ENCODE measurements around the gene KCTD21.
"Not testable (repeated sequence)": the region's sequence is repeated elsewhere in the genome, so short reads cannot be mapped to it uniquely, and the experiment has no call there.

The KCTD21 gene

GRCh38 chr11:78223320-78223954, 35.0 kb upstream of the KCTD21 start:
- H3K36me3 Mint-ChIP-seq (ENCODE audit: insufficient read depth), result peaks cover 8% of the 10 kb centered on the region
- H3K27ac Mint-ChIP-seq, result peak overlapping the region in 1 of 2 donors; percentile 20
- ATAC-seq (replicated peaks) (no peak), DNase-seq (no peak)
- peaks cover 0 to 3% of the 10 kb centered on the region in 2 donors for H3K4me1 Mint-ChIP-seq (ENCODE audit: low read depth in 2 of 2)
- no peak overlapping the region for H3K4me3 Mint-ChIP-seq
- no peaks in the 10 kb centered on the region for H3K27me3 Mint-ChIP-seq
- H3K9me3 Mint-ChIP-seq, result no peaks in the 10 kb centered on the region

- not testable (repeated sequence) for H3K27ac Mint-ChIP-seq; ATAC-seq (replicated peaks); H3K4me3 Mint-ChIP-seq; DNase-seq; H3K9me3 Mint-ChIP-seq; H3K36me3 Mint-ChIP-seq (ENCODE audit: insufficient read depth); H3K4me1 Mint-ChIP-seq (ENCODE audit: low read depth in 2 of 2); H3K27me3 Mint-ChIP-seq
Measured at GRCh38 chr11:78222726-78223125, 34.3 kb upstream of the KCTD21 start.

- DNase-seq (no peak), ATAC-seq (replicated peaks) (no peak)
- no peak overlapping the region for H3K27ac Mint-ChIP-seq
- H3K4me1 Mint-ChIP-seq (ENCODE audit: low read depth in 2 of 2), result peaks cover 0 to 5% of the 10 kb centered on the region in 2 donors
- H3K36me3 Mint-ChIP-seq (ENCODE audit: insufficient read depth), result peaks cover 8% of the 10 kb centered on the region
- H3K27me3 Mint-ChIP-seq, result no peaks in the 10 kb centered on the region
- H3K4me3 Mint-ChIP-seq, result no peak overlapping the region
- H3K9me3 Mint-ChIP-seq, result no peaks in the 10 kb centered on the region
Measured at GRCh38 chr11:78221396-78222315, 33.2 kb upstream of the KCTD21 start.

- Mint-ChIP-seq H3K36me3 (ENCODE audit: insufficient read depth) (peaks cover 8% of the 10 kb centered on the region), H3K27me3 (no peaks in the 10 kb centered on the region), H3K27ac (peak overlapping the region in 1 of 2 donors; percentile 46), H3K4me3 (no peak overlapping the region), H3K9me3 (no peaks in the 10 kb centered on the region), H3K4me1 (ENCODE audit: low read depth in 2 of 2) (peaks cover 0 to 5% of the 10 kb centered on the region in 2 donors)
- DNase-seq, result no peak
- ATAC-seq (replicated peaks), result no peak
Measured at GRCh38 chr11:78220218-78221157, 32.1 kb upstream of the KCTD21 start.

- Mint-ChIP-seq H3K27ac (peak overlapping the region in 1 of 2 donors; percentile 46), H3K27me3 (no peaks in the 10 kb centered on the region), H3K9me3 (no peaks in the 10 kb centered on the region), H3K36me3 (ENCODE audit: insufficient read depth) (peaks cover 10% of the 10 kb centered on the region), H3K4me3 (no peak overlapping the region), H3K4me1 (ENCODE audit: low read depth in 2 of 2) (peaks cover 0 to 5% of the 10 kb centered on the region in 2 donors)
- DNase-seq (no peak), ATAC-seq (replicated peaks) (no peak)
Measured at GRCh38 chr11:78219493-78220217, 31.2 kb upstream of the KCTD21 start.

- Mint-ChIP-seq H3K4me1 (ENCODE audit: low read depth in 2 of 2) (peaks cover 0 to 5% of the 10 kb centered on the region in 2 donors), H3K27me3 (no peaks in the 10 kb centered on the region), H3K36me3 (ENCODE audit: insufficient read depth) (peaks cover 13% of the 10 kb centered on the region), H3K27ac (peak overlapping the region; percentile 4 to 7), H3K4me3 (no peak overlapping the region), H3K9me3 (no peaks in the 10 kb centered on the region)
- DNase-seq (no peak), ATAC-seq (replicated peaks) (no peak)
Measured at GRCh38 chr11:78218707-78219492, 30.5 kb upstream of the KCTD21 start.

GRCh38 chr11:78217650-78218541, 29.5 kb upstream of the KCTD21 start:
- ATAC-seq (replicated peaks) (no peak), DNase-seq (no peak)
- Mint-ChIP-seq H3K4me3 (no peak overlapping the region), H3K4me1 (ENCODE audit: low read depth in 2 of 2) (peaks cover 0 to 2% of the 10 kb centered on the region in 2 donors), H3K27me3 (no peaks in the 10 kb centered on the region), H3K9me3 (no peaks in the 10 kb centered on the region), H3K27ac (no peak overlapping the region), H3K36me3 (ENCODE audit: insufficient read depth) (peaks cover 10% of the 10 kb centered on the region)

- ATAC-seq (replicated peaks) (no peak), DNase-seq (no peak)
- H3K4me3 Mint-ChIP-seq, result no peak overlapping the region
- no peaks in the 10 kb centered on the region for H3K9me3 Mint-ChIP-seq
- peaks cover 10% of the 10 kb centered on the region for H3K36me3 Mint-ChIP-seq (ENCODE audit: insufficient read depth)
- peaks cover 0 to 3% of the 10 kb centered on the region in 2 donors for H3K4me1 Mint-ChIP-seq (ENCODE audit: low read depth in 2 of 2)
- H3K27me3 Mint-ChIP-seq, result no peaks in the 10 kb centered on the region
- H3K27ac Mint-ChIP-seq, result peak overlapping the region in 1 of 2 donors; percentile 80
Measured at GRCh38 chr11:78216571-78217287, 28.3 kb upstream of the KCTD21 start.

- DNase-seq (no peak), ATAC-seq (replicated peaks) (no peak)
- Mint-ChIP-seq H3K27me3 (no peaks in the 10 kb centered on the region), H3K36me3 (ENCODE audit: insufficient read depth) (peaks cover 8% of the 10 kb centered on the region), H3K4me1 (ENCODE audit: low read depth in 2 of 2) (peaks cover 0 to 3% of the 10 kb centered on the region in 2 donors), H3K9me3 (no peaks in the 10 kb centered on the region), H3K4me3 (no peak overlapping the region), H3K27ac (no peak overlapping the region)
Measured at GRCh38 chr11:78216021-78216420, 27.6 kb upstream of the KCTD21 start.

GRCh38 chr11:78214331-78215194, 26.1 kb upstream of the KCTD21 start:
- peak overlapping the region in 1 of 2 donors; percentile 17 for H3K27ac Mint-ChIP-seq
- H3K27me3 Mint-ChIP-seq, result no peaks in the 10 kb centered on the region
- no peaks in the 10 kb centered on the region for H3K9me3 Mint-ChIP-seq
- DNase-seq (no peak), ATAC-seq (replicated peaks) (no peak)
- H3K36me3 Mint-ChIP-seq (ENCODE audit: insufficient read depth), result peaks cover 12% of the 10 kb centered on the region
- H3K4me3 Mint-ChIP-seq, result no peak overlapping the region
- H3K4me1 Mint-ChIP-seq (ENCODE audit: low read depth in 2 of 2), result peaks cover 0 to 3% of the 10 kb centered on the region in 2 donors
